ENCODE data around the gene CLIC4. TPM values are rescaled to one million over a fixed set of nuclear protein-coding genes. Genes with fewer than 3 reads are reported as not detected.

Gene CLIC4
- total and polyA plus RNA-seq, 2 of the 8 experiments (the other 6 are each of a cell fraction or from before 2014, with no cell fraction given) = 77.5 to 293 TPM

- TF ChIP-seq CEBPB (IDR thresholded peaks at IDR 0.05; ENCODE audit: low read depth, low read length) (no peak), CBX8 (IDR thresholded peaks at IDR 0.05; ENCODE audit: borderline replicate concordance, low read depth, low read length) (no peak), PHF8 (conservative IDR thresholded peaks at IDR 0.05; ENCODE audit: low read depth, low read length) (no peak), KDM1A (IDR thresholded peaks at IDR 0.05; ENCODE audit: borderline replicate concordance, low read length) (no peak)
These were observed 26.3 kb downstream of the CLIC4 start (continued) for GRCh38 chr1:24771574-24771973.
